ENCODE data around the gene DRC7. TPM values are rescaled to one million over a fixed set of nuclear protein-coding genes. Genes with fewer than 3 reads are reported as not detected.

DRC7 gene
- total and polyA plus RNA-seq, 4 donors = 0.06 to 1.8 (median 0.08) TPM; not detected in 1

DNA sequence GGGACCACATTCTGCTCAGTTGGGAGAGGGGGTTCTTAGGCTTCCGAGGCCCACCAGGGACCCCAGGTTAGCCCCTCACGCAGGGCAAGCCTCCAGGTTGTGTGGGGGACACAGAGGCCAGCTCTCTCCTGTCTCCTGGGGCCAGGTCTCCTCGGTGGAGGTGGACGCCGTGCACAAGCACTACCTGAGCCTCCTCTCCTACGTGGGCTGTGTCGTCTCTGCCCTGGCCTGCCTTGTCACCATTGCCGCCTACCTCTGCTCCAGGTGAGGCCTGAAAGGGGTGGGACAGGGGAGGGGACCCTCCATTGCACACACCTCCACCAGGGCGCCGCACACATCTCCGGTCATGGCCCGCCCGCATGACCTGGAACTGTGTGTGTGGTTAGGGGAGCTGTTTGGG, 37.4 kb upstream of the DRC7 start:
- DNase-seq (ENCODE audit: low spot score) = no peak
- WGBS = 96% methylated on average over 13 of the region's 13 CpGs

DNA sequence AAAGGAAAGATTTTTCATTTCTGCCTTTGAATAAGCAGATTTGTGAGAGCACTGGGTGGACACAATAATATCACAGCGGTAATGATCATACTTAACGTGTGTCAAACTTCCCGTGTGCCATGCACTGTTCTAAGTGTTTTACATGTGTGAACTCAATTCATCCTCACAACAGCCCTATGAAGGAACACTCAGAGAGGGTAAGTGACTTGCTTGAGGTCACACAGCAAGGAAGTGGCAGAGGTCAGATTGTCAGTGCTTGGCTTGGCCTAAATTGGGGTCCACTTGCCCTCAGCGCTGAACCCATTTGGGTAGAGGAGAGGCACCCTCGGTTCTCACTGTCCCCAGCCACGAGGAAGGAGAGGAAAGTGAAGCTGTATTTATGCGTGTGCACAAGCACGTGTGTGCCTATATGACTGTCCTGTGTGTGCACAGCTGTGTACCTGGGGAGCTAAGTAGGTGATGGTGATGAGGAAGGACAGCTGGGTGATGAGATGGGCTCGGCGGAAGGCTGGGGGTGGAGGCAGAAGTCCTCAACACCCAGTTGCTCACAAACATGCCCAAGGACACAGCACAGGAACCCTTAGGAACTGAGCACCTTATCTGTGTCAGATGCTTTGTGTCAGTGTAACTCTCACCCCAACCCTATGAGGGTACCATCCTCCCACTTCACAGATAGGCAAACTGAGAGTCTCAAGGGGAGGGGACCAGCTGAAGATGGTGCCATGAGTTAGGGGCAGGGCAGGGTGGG, 36.3 kb upstream of the DRC7 start:
- no peaks in the 10 kb centered on the region for H3K4me1 ChIP-seq (ENCODE audit: control insufficient read depth in 4 of 4, insufficient read depth in 4 of 4, low read length in 3 of 4)
- no peak for DNase-seq (ENCODE audit: low spot score)
- H3K4me3 ChIP-seq (ENCODE audit: low read depth in 1 of 3, low read length in 3 of 3) = no peak overlapping the region
- H3K9me3 ChIP-seq (ENCODE audit: control insufficient read depth in 4 of 4, low read length in 3 of 4) = no peaks in the 10 kb centered on the region
- no peaks in the 10 kb centered on the region for H3K36me3 ChIP-seq (ENCODE audit: control insufficient read depth in 4 of 4, insufficient read depth in 3 of 4, low read depth in 1 of 4, low read length in 3 of 4)
- H3K27ac ChIP-seq (ENCODE audit: low read depth in 1 of 2, low read length in 2 of 2) = no peak overlapping the region
- no peaks in the 10 kb centered on the region for H3K27me3 ChIP-seq (ENCODE audit: control insufficient read depth in 4 of 4, insufficient read depth in 4 of 4, low read length in 3 of 4)
- H3K9ac ChIP-seq (ENCODE audit: low read depth in 1 of 2, low read length in 2 of 2) = no peak overlapping the region
- TF ChIP-seq REST (IDR thresholded peaks at IDR 0.05) = no peak
- TF ChIP-seq HNF4A (conservative IDR thresholded peaks at IDR 0.05) = no peak
- no peak for TF ChIP-seq EGR1 (IDR thresholded peaks at IDR 0.05; ENCODE audit: low read depth in 2 of 2)
- TF ChIP-seq HNF4G (IDR thresholded peaks at IDR 0.05) = no peak
- no peak for TF ChIP-seq FOXA1 (IDR thresholded peaks at IDR 0.05)
- TF ChIP-seq, protein P1, sequence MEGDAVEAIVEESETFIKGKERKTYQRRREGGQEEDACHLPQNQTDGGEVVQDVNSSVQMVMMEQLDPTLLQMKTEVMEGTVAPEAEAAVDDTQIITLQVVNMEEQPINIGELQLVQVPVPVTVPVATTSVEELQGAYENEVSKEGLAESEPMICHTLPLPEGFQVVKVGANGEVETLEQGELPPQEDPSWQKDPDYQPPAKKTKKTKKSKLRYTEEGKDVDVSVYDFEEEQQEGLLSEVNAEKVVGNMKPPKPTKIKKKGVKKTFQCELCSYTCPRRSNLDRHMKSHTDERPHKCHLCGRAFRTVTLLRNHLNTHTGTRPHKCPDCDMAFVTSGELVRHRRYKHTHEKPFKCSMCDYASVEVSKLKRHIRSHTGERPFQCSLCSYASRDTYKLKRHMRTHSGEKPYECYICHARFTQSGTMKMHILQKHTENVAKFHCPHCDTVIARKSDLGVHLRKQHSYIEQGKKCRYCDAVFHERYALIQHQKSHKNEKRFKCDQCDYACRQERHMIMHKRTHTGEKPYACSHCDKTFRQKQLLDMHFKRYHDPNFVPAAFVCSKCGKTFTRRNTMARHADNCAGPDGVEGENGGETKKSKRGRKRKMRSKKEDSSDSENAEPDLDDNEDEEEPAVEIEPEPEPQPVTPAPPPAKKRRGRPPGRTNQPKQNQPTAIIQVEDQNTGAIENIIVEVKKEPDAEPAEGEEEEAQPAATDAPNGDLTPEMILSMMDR (IDR thresholded peaks at IDR 0.05; ENCODE audit: low read depth, low read length, missing input control) = no peak
- no peak for TF ChIP-seq TAF1 (conservative IDR thresholded peaks at IDR 0.05)
- no peak for TF ChIP-seq SP1 (IDR thresholded peaks at IDR 0.05)
- TF ChIP-seq NR2F2 (IDR thresholded peaks at IDR 0.05) = no peak
- TF ChIP-seq RXRA (IDR thresholded peaks at IDR 0.05) = no peak
- 91% methylated on average over 10 of the region's 10 CpGs for WGBS

More for the DNA sequence above, 37.4 kb upstream of the DRC7 start:
- Histone ChIP-seq H3K27ac (ENCODE audit: low read depth in 1 of 2, low read length in 2 of 2) (no peak overlapping the region), H3K27me3 (ENCODE audit: control insufficient read depth in 4 of 4, insufficient read depth in 4 of 4, low read length in 3 of 4) (no peaks in the 10 kb centered on the region), H3K36me3 (ENCODE audit: control insufficient read depth in 4 of 4, insufficient read depth in 3 of 4, low read depth in 1 of 4, low read length in 3 of 4) (no peaks in the 10 kb centered on the region), H3K9me3 (ENCODE audit: control insufficient read depth in 4 of 4, low read length in 3 of 4) (no peaks in the 10 kb centered on the region), H3K4me1 (ENCODE audit: control insufficient read depth in 4 of 4, insufficient read depth in 4 of 4, low read length in 3 of 4) (no peaks in the 10 kb centered on the region), H3K4me3 (ENCODE audit: low read depth in 1 of 3, low read length in 3 of 3) (no peak overlapping the region), H3K9ac (ENCODE audit: low read depth in 1 of 2, low read length in 2 of 2) (no peak overlapping the region)
- TF ChIP-seq NR2F2 (IDR thresholded peaks at IDR 0.05) = no peak
- TF ChIP-seq GABPA (IDR thresholded peaks at IDR 0.05 in 1 of 2, conservative IDR thresholded peaks at IDR 0.05 in 1 of 2) = no peak
- no peak for TF ChIP-seq REST (IDR thresholded peaks at IDR 0.05)
- TF ChIP-seq, protein P2, sequence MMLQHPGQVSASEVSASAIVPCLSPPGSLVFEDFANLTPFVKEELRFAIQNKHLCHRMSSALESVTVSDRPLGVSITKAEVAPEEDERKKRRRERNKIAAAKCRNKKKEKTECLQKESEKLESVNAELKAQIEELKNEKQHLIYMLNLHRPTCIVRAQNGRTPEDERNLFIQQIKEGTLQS (IDR thresholded peaks at IDR 0.05) = no peak
- no peak for TF ChIP-seq RXRA (IDR thresholded peaks at IDR 0.05)
- TF ChIP-seq, protein P3, sequence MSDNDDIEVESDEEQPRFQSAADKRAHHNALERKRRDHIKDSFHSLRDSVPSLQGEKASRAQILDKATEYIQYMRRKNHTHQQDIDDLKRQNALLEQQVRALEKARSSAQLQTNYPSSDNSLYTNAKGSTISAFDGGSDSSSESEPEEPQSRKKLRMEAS (IDR thresholded peaks at IDR 0.05) = no peak
- TF ChIP-seq HNF4G (IDR thresholded peaks at IDR 0.05) = no peak
